CD14-positive monocyte (primary cell): Measurements from ENCODE around the gene USP31. TPM values are rescaled to one million over a fixed set of nuclear protein-coding genes. Genes with fewer than 3 reads are reported as not detected.

Experiments
- DNase-seq, 3 donors: peaks; one replicate each; pipeline ENCODE4 v3.0.0-alpha.2; 2011 to 2022
- H2AFZ ChIP-seq: 2 replicates; pipeline ENCODE4 v1.6.0; 2012; ENCODE audit warnings: mild to moderate bottlenecking, low read depth, low read length, inconsistent platforms; ENCODE audit not compliant: insufficient read depth, poor library complexity, severe bottlenecking
- H3K27ac ChIP-seq, 2 donors: 1 replicate in 1 of 2; 2 replicates in 1 of 2; pipeline ENCODE4 v1.5.1; 2012 to 2013; ENCODE audit warnings: low read length in 2 of 2, control low read depth in 1 of 2, inconsistent platforms in 1 of 2, low read depth in 1 of 2, mild to moderate bottlenecking in 1 of 2
- H3K27me3 ChIP-seq, 2 donors: one replicate each; pipeline versions ENCODE4 v1.6.0 to v1.6.1; 2011 to 2013; ENCODE audit warnings: low read length in 2 of 2; ENCODE audit not compliant: control insufficient read depth in 2 of 2, insufficient read depth in 2 of 2
- H3K36me3 ChIP-seq, 2 donors: replicated peaks in 1 of 2; 1 replicate in 1 of 2; 2 replicates in 1 of 2; pipeline versions ENCODE4 v1.5.1 to v1.6.1; 2012 to 2013; ENCODE audit warnings: low read length in 2 of 2, control low read depth in 1 of 2, inconsistent platforms in 1 of 2, mild to moderate bottlenecking in 1 of 2; ENCODE audit not compliant: insufficient read depth in 2 of 2, control insufficient read depth in 1 of 2
- H3K4me1 ChIP-seq, 2 donors: 1 replicate in 1 of 2; 2 replicates in 1 of 2; pipeline versions ENCODE4 v1.5.1 to v1.6.1; 2012 to 2013; ENCODE audit warnings: low read length in 2 of 2, control low read depth in 1 of 2, inconsistent platforms in 1 of 2, mild to moderate bottlenecking in 1 of 2, moderate library complexity in 1 of 2; ENCODE audit not compliant: insufficient read depth in 2 of 2, control insufficient read depth in 1 of 2
- H3K4me2 ChIP-seq: replicated peaks from 2 replicates; pipeline ENCODE3; 2012; ENCODE audit warnings: low read length, moderate library complexity, mild to moderate bottlenecking; ENCODE audit not compliant: poor library complexity, severe bottlenecking; ENCODE audit errors: extremely low read depth
- H3K4me3 ChIP-seq, 3 experiments: fragments of 200-600 bp in 1 of 3; sonication (generic) in 1 of 3; replicated peaks in 1 of 3; 1 replicate in 2 of 3; 2 replicates in 1 of 3; pipeline ENCODE4 v1.5.1; 2011 to 2013; ENCODE audit warnings: low read length in 3 of 3, mild to moderate bottlenecking in 3 of 3, control low read depth in 2 of 3, low read depth in 2 of 3, inconsistent platforms in 1 of 3, moderate library complexity in 1 of 3
- H3K79me2 ChIP-seq: 2 replicates; pipeline ENCODE4 v1.6.0; 2012; ENCODE audit warnings: mild to moderate bottlenecking, control low read depth, inconsistent platforms, low read length, moderate library complexity; ENCODE audit not compliant: insufficient read depth
- H3K9ac ChIP-seq: 2 replicates; pipeline ENCODE4 v1.6.0; 2017; ENCODE audit warnings: low read length, mild to moderate bottlenecking; ENCODE audit not compliant: insufficient read depth, poor library complexity, severe bottlenecking
- H3K9me3 ChIP-seq, 2 donors: replicated peaks in 1 of 2; 1 replicate in 1 of 2; 2 replicates in 1 of 2; pipeline versions ENCODE4 v1.5.1 to v1.6.1; 2012 to 2013; ENCODE audit warnings: low read length in 2 of 2, control low read depth in 1 of 2; ENCODE audit not compliant: control insufficient read depth in 1 of 2, insufficient read depth in 1 of 2
- H4K20me1 ChIP-seq: 2 replicates; pipeline ENCODE4 v1.6.0; 2012; ENCODE audit warnings: mild to moderate bottlenecking, low read length, control low read depth, moderate library complexity; ENCODE audit not compliant: insufficient read depth
- H3K27ac Mint-ChIP-seq, 7 donors: one replicate each; pipeline ENCODE4 v1.8.0; 2020; ENCODE audit warnings: mild to moderate bottlenecking in 7 of 7, mixed read lengths in 7 of 7, moderate library complexity in 6 of 7, inconsistent platforms in 2 of 7
- H3K27me3 Mint-ChIP-seq, 3 donors: one replicate each; pipeline ENCODE4 v1.8.0; 2021 to 2022; ENCODE audit warnings: low read depth in 3 of 3, mild to moderate bottlenecking in 3 of 3, mixed read lengths in 3 of 3, moderate library complexity in 3 of 3, inconsistent platforms in 1 of 3
- H3K36me3 Mint-ChIP-seq, 2 donors: one replicate each; pipeline ENCODE4 v1.8.0; 2020; ENCODE audit warnings: mixed read lengths in 2 of 2, inconsistent platforms in 1 of 2, mild to moderate bottlenecking in 1 of 2
- H3K4me1 Mint-ChIP-seq: one replicate; pipeline ENCODE4 v1.8.0; 2020; ENCODE audit warnings: mild to moderate bottlenecking, mixed read lengths
- H3K4me3 Mint-ChIP-seq, 2 donors: one replicate each; pipeline ENCODE4 v1.8.0; 2020; ENCODE audit warnings: mild to moderate bottlenecking in 2 of 2, mixed read lengths in 2 of 2, moderate library complexity in 1 of 2
- H3K9me3 Mint-ChIP-seq, 7 donors: one replicate each; pipeline ENCODE4 v1.8.0; 2020 to 2022; ENCODE audit warnings: mixed read lengths in 7 of 7, mild to moderate bottlenecking in 6 of 7, moderate library complexity in 6 of 7, inconsistent platforms in 2 of 7
- CTCF ChIP-seq: fragments of 200-600 bp; IDR thresholded peaks from one replicate; pipeline ENCODE4 v1.8.0; 2022; ENCODE audit warnings: antibody characterized with exemption, mild to moderate bottlenecking
- WGBS: methylation state at CpG from one replicate; pipeline ENCODE4 v1.1.5; 2013; ENCODE audit warnings: missing lambda C conversion rate; ENCODE audit not compliant: insufficient coverage; 5-methylcytosine and 5-hydroxymethylcytosine counted together
- intact Hi-C, 2 donors: fragments of 100-400 bp; cut with micrococcal nuclease; formaldehyde crosslinking; loops; one replicate each; pipeline versions ENCODE4 v1.15.0 to v1.15.1; 2023
- polyA plus RNA-seq, 3 donors: library from polyadenylated mRNA; depleted of rRNA in 1 of 3; unstranded in 2 of 3; stranded (reverse) in 1 of 3; fragments of 300-500 nt in 2 of 3; fragments of >200 nt in 1 of 3; fragmentation: Illumina TruSeq in 2 of 3; gene quantifications; 1 replicate in 2 of 3; 2 replicates in 1 of 3; pipeline ENCODE4 v1.2.3, GENCODE V29; 2012 to 2021

USP31 gene
- polyA plus RNA-seq, 3 donors: 0.15 to 4.1 (median 0.36) TPM

GRCh38 chr16:23149993-23150364 lies 727 bp upstream of the USP31 start:
- no peaks in the 10 kb centered on the region for H3K36me3 ChIP-seq
- H3K36me3 Mint-ChIP-seq: no peaks in the 10 kb centered on the region
- H3K27ac ChIP-seq: no peak overlapping the region
- no peaks in the 10 kb centered on the region for H3K9me3 Mint-ChIP-seq
- H3K27me3 ChIP-seq: peaks cover 4 to 6% of the 10 kb centered on the region in 2 donors
- H3K4me3 Mint-ChIP-seq: peak overlapping the region; percentile 85 to 93
- peak overlapping the region in 1 of 7 donors; percentile 54 for H3K27ac Mint-ChIP-seq
- no peaks in the 10 kb centered on the region for H3K9me3 ChIP-seq
- H3K4me2 ChIP-seq: peak overlapping the region; percentile 98
- no peak for TF ChIP-seq CTCF
- H2AFZ ChIP-seq: peak overlapping the region; percentile 93
- peaks cover 11 to 19% of the 10 kb centered on the region in 2 donors for H3K4me1 ChIP-seq
- 60% methylated on average over 1 of the region's 4 CpGs for WGBS
- DNase-seq: no peak
- peak overlapping the region; percentile 51 to 87 (median 52) for H3K4me3 ChIP-seq
- H3K4me1 Mint-ChIP-seq: peaks cover 22% of the 10 kb centered on the region
- intact Hi-C loops: no loop called here
- no peaks in the 10 kb centered on the region for H4K20me1 ChIP-seq
- H3K27me3 Mint-ChIP-seq: peaks cover 4 to 21% (median 19%) of the 10 kb centered on the region in 3 donors
- H3K9ac ChIP-seq: peak overlapping the region; percentile 10
- H3K79me2 ChIP-seq: peaks cover 6% of the 10 kb centered on the region

GRCh38 chr16:23148513-23149266 lies 562 bp downstream of the USP31 start:
- Histone ChIP-seq H3K27ac (no peak overlapping the region), H3K36me3 (no peaks in the 10 kb centered on the region), H3K9me3 (no peaks in the 10 kb centered on the region), H2AFZ (peak overlapping the region; percentile 72), H3K4me1 (peaks cover 11 to 19% of the 10 kb centered on the region in 2 donors), H3K27me3 (peaks cover 3 to 4% of the 10 kb centered on the region in 2 donors), H3K4me3 (peak overlapping the region; percentile 29 to 75 (median 59)), H3K4me2 (peak overlapping the region; percentile 80), H3K79me2 (peaks cover 6% of the 10 kb centered on the region), H4K20me1 (no peaks in the 10 kb centered on the region), H3K9ac (peak overlapping the region; percentile 53)
- Mint-ChIP-seq H3K27me3 (peaks cover 4 to 21% (median 15%) of the 10 kb centered on the region in 3 donors), H3K36me3 (no peaks in the 10 kb centered on the region), H3K27ac (peak overlapping the region in 1 of 7 donors; percentile 67), H3K9me3 (no peaks in the 10 kb centered on the region), H3K4me3 (peak overlapping the region; percentile 86 to 96), H3K4me1 (peaks cover 25% of the 10 kb centered on the region)
- DNase-seq: peak; percentile 25 to 43 (median 32)
- intact Hi-C loops: no loop called here
- no peak for TF ChIP-seq CTCF
- WGBS: under 1% methylated on average over 103 of the region's 103 CpGs
